ENCODE results near the gene SRL.

Gene SRL

GRCh38 chr16:4190712-4191333 is 51.1 kb downstream of the SRL start:
- DNase-seq (ENCODE audit: insufficient read length) (no peak), FAIRE-seq (no peak)
- TF ChIP-seq TAF1 (IDR thresholded peaks at IDR 0.05; ENCODE audit: borderline replicate concordance, low read depth, low read length) = no peak
- TF ChIP-seq POLR2A (IDR thresholded peaks at IDR 0.05; ENCODE audit: low read depth, low read length) = no peak
- no peak for TF ChIP-seq POLR2AphosphoS5 (IDR thresholded peaks at IDR 0.05; ENCODE audit: low read depth, low read length)

GRCh38 chr16:4190086-4190485 is 51.8 kb downstream of the SRL start:
- DNase-seq (ENCODE audit: insufficient read length) (no peak), FAIRE-seq (no peak)
- TF ChIP-seq POLR2AphosphoS5 (IDR thresholded peaks at IDR 0.05; ENCODE audit: low read depth, low read length) = no peak
- no peak for TF ChIP-seq TAF1 (IDR thresholded peaks at IDR 0.05; ENCODE audit: borderline replicate concordance, low read depth, low read length)
- TF ChIP-seq POLR2A (IDR thresholded peaks at IDR 0.05; ENCODE audit: low read depth, low read length) = no peak

- TF ChIP-seq POLR2A (IDR thresholded peaks at IDR 0.05; ENCODE audit: low read depth, low read length) (0 out of 2 replicates have a peak, but pooled peaks have one; percentile 6), POLR2AphosphoS5 (IDR thresholded peaks at IDR 0.05; ENCODE audit: low read depth, low read length) (no peak)
- FAIRE-seq = no peak
- DNase-seq (ENCODE audit: insufficient read length) = no peak
Observed at GRCh38 chr16:4184038-4184702, 57.7 kb downstream of the SRL start.

- DNase-seq (ENCODE audit: insufficient read length) (peak; percentile 98), FAIRE-seq (peak; percentile 96)
- 0 out of 2 replicates have a peak, but pooled peaks have one; percentile 43 for TF ChIP-seq TAF1 (IDR thresholded peaks at IDR 0.05; ENCODE audit: borderline replicate concordance, low read depth, low read length)
- TF ChIP-seq POLR2A (IDR thresholded peaks at IDR 0.05; ENCODE audit: low read depth, low read length) = peak; percentile 58; the same call in 1 of the 2 replicates
- TF ChIP-seq POLR2AphosphoS5 (IDR thresholded peaks at IDR 0.05; ENCODE audit: low read depth, low read length) = no peak
Observed at GRCh38 chr16:4183237-4184037, 58.4 kb downstream of the SRL start.

- no peak for TF ChIP-seq POLR2A (IDR thresholded peaks at IDR 0.05; ENCODE audit: low read depth, low read length)
- no peak for TF ChIP-seq TAF1 (IDR thresholded peaks at IDR 0.05; ENCODE audit: borderline replicate concordance, low read depth, low read length)
- no peak for TF ChIP-seq POLR2AphosphoS5 (IDR thresholded peaks at IDR 0.05; ENCODE audit: low read depth, low read length)
- no peak for DNase-seq (ENCODE audit: insufficient read length)
- peak; percentile 53 for FAIRE-seq
Observed at GRCh38 chr16:4182581-4183236, 59.2 kb downstream of the SRL start.

- no peak for TF ChIP-seq POLR2A (IDR thresholded peaks at IDR 0.05; ENCODE audit: low read depth, low read length)
- no peak for TF ChIP-seq TAF1 (IDR thresholded peaks at IDR 0.05; ENCODE audit: borderline replicate concordance, low read depth, low read length)
- TF ChIP-seq POLR2AphosphoS5 (IDR thresholded peaks at IDR 0.05; ENCODE audit: low read depth, low read length) = no peak
- DNase-seq (ENCODE audit: insufficient read length) (no peak), FAIRE-seq (no peak)
Observed at GRCh38 chr16:4180511-4180910, 61.4 kb downstream of the SRL start.

- DNase-seq (ENCODE audit: insufficient read length) (no peak), FAIRE-seq (no peak)
- TF ChIP-seq TAF1 (IDR thresholded peaks at IDR 0.05; ENCODE audit: borderline replicate concordance, low read depth, low read length) (no peak), POLR2A (IDR thresholded peaks at IDR 0.05; ENCODE audit: low read depth, low read length) (no peak), POLR2AphosphoS5 (IDR thresholded peaks at IDR 0.05; ENCODE audit: low read depth, low read length) (no peak)
Observed at GRCh38 chr16:4179763-4180260, 62.1 kb downstream of the SRL start.

- TF ChIP-seq POLR2AphosphoS5 (IDR thresholded peaks at IDR 0.05; ENCODE audit: low read depth, low read length) (no peak), TAF1 (IDR thresholded peaks at IDR 0.05; ENCODE audit: borderline replicate concordance, low read depth, low read length) (no peak), POLR2A (IDR thresholded peaks at IDR 0.05; ENCODE audit: low read depth, low read length) (no peak)
- DNase-seq (ENCODE audit: insufficient read length) (no peak), FAIRE-seq (no peak)
Observed at GRCh38 chr16:4179020-4179419, 62.9 kb downstream of the SRL start.

GRCh38 chr16:4178468-4179010 is 63.3 kb downstream of the SRL start:
- TF ChIP-seq TAF1 (IDR thresholded peaks at IDR 0.05; ENCODE audit: borderline replicate concordance, low read depth, low read length) (no peak), POLR2A (IDR thresholded peaks at IDR 0.05; ENCODE audit: low read depth, low read length) (no peak), POLR2AphosphoS5 (IDR thresholded peaks at IDR 0.05; ENCODE audit: low read depth, low read length) (no peak)
- DNase-seq (ENCODE audit: insufficient read length) (no peak), FAIRE-seq (no peak)

GRCh38 chr16:4176906-4177417 is 64.9 kb downstream of the SRL start:
- TF ChIP-seq POLR2A (IDR thresholded peaks at IDR 0.05; ENCODE audit: low read depth, low read length) = no peak
- no peak for TF ChIP-seq POLR2AphosphoS5 (IDR thresholded peaks at IDR 0.05; ENCODE audit: low read depth, low read length)
- TF ChIP-seq TAF1 (IDR thresholded peaks at IDR 0.05; ENCODE audit: borderline replicate concordance, low read depth, low read length) = no peak
- FAIRE-seq (no peak), DNase-seq (ENCODE audit: insufficient read length) (no peak)

Measured in GM12892 (cell line).